ENCODE measurements around the gene ZNF620.
A peak's percentile ranks its signal among the peaks of the same experiment; 100 is the strongest.
"Not testable (repeated sequence)": the region's sequence is repeated elsewhere in the genome, so short reads cannot be mapped to it uniquely, and the experiment has no call there.

ZNF620 gene

GRCh38 chr3:40505599-40506462 lies at the start of gene ZNF620:
ZNF620 (plus strand) TSS chr3:40506039; CDS start chr3:40506353, 314 bp downstream.
- DNase-seq: peak; percentile 77

- DNase-seq: no peak
Measured at GRCh38 chr3:40456279-40456939, 49.4 kb upstream of the ZNF620 start.

- peak; percentile 73 for DNase-seq
Measured at GRCh38 chr3:40456940-40457823, 48.7 kb upstream of the ZNF620 start, which contains the start of gene RPL14. RPL14 (plus strand) TSS chr3:40457339; CDS start chr3:40457472, 133 bp downstream.

GRCh38 chr3:40458473-40458872 lies 47.4 kb upstream of the ZNF620 start:
- DNase-seq: no peak

- not testable (repeated sequence) for DNase-seq
Measured at GRCh38 chr3:40460481-40460880, 45.4 kb upstream of the ZNF620 start.

- DNase-seq: no peak
Measured at GRCh38 chr3:40461161-40461560, 44.7 kb upstream of the ZNF620 start.

GRCh38 chr3:40462838-40463237 lies 43.0 kb upstream of the ZNF620 start:
- not testable (repeated sequence) for DNase-seq

GRCh38 chr3:40463579-40463978 lies 42.3 kb upstream of the ZNF620 start:
- no peak for DNase-seq

- DNase-seq: no peak
Measured at GRCh38 chr3:40464339-40465110, 41.3 kb upstream of the ZNF620 start.

GRCh38 chr3:40465111-40465407 lies 40.8 kb upstream of the ZNF620 start:
- DNase-seq: no peak

- no peak for DNase-seq
Measured at GRCh38 chr3:40465456-40465855, 40.4 kb upstream of the ZNF620 start.

- no peak for DNase-seq
Measured at GRCh38 chr3:40468018-40468417, 37.8 kb upstream of the ZNF620 start.

GRCh38 chr3:40470701-40471100 lies 35.1 kb upstream of the ZNF620 start:
- no peak for DNase-seq

GRCh38 chr3:40476478-40477470 lies 29.1 kb upstream of the ZNF620 start, which contains the start of gene ZNF619:
ZNF619 (plus strand) TSS chr3:40477122; CDS start chr3:40477980, 858 bp downstream.
- peak; percentile 16 for DNase-seq

- DNase-seq: no peak
Measured at GRCh38 chr3:40477666-40478065, 28.2 kb upstream of the ZNF620 start.

GRCh38 chr3:40487172-40487571 lies 18.7 kb upstream of the ZNF620 start:
- DNase-seq: no peak

GRCh38 chr3:40490916-40491315 lies 14.9 kb upstream of the ZNF620 start:
- no peak for DNase-seq

- no peak for DNase-seq
Measured at GRCh38 chr3:40494698-40495097, 11.1 kb upstream of the ZNF620 start.

GRCh38 chr3:40497288-40497687 lies 8.6 kb upstream of the ZNF620 start:
- no peak for DNase-seq

GRCh38 chr3:40499952-40500351 lies 5.9 kb upstream of the ZNF620 start:
- DNase-seq: no peak

GRCh38 chr3:40502034-40502433 lies 3.8 kb upstream of the ZNF620 start:
- DNase-seq: no peak

All from NCI-H2171 (cell line).